Peyer's patch (tissue), 4 donors: ENCODE results near the gene FLT1.

ENCODE experiments used
- CTCF ChIP-seq, 6 experiments: fragments of 450-650 bp in 4 of 6; fragments of 200-600 bp in 2 of 6; sonication (generic) in 1 of 6; IDR thresholded peaks; one replicate each; pipeline ENCODE4 v1.5.1; 2017 to 2019; ENCODE audit warnings: antibody characterized with exemption in 6 of 6, mild to moderate bottlenecking in 3 of 6, moderate library complexity in 1 of 6
- POLR2A ChIP-seq, 2 donors: fragments of 450-650 bp; IDR thresholded peaks; one replicate each; pipeline ENCODE4 v1.5.1; 2017; ENCODE audit warnings: antibody characterized with exemption in 2 of 2, mild to moderate bottlenecking in 2 of 2, moderate library complexity in 2 of 2

- no peak for TF ChIP-seq POLR2A (IDR thresholded peaks at IDR 0.05)
- no peak for TF ChIP-seq CTCF (IDR thresholded peaks at IDR 0.05)
Measured at GRCh38 chr13:28342251-28342650, 152.7 kb downstream of the FLT1 start.
